Fibroblast of the aortic adventitia (primary cell): Measurements from ENCODE around the gene RNF166. TPM values are rescaled to one million over a fixed set of nuclear protein-coding genes. Genes with fewer than 3 reads are reported as not detected.

ENCODE experiments used
- DNase-seq: peaks from one replicate; pipeline ENCODE4 v3.0.0-alpha.2; 2010; ENCODE audit warnings: low read depth
- H3K4me3 ChIP-seq: 2 replicates; pipeline ENCODE4 v1.5.1; 2011; ENCODE audit warnings: low read depth, mild to moderate bottlenecking, control low read depth, low read length, moderate library complexity
- CTCF ChIP-seq: IDR thresholded peaks from 2 replicates; pipeline ENCODE4 v1.5.1; 2011; ENCODE audit warnings: mild to moderate bottlenecking, low read length, control low read depth, inconsistent platforms; ENCODE audit not compliant: insufficient read depth
- total RNA-seq: library from RNA; depleted of rRNA; stranded (reverse); fragments of >200 nt; gene quantifications from 2 replicates; pipeline ENCODE4 v1.2.3, GENCODE V29; 2012; ENCODE audit warnings: low replicate concordance

The RNF166 gene
- total RNA-seq, 1 donor: 10.2 TPM

DNA sequence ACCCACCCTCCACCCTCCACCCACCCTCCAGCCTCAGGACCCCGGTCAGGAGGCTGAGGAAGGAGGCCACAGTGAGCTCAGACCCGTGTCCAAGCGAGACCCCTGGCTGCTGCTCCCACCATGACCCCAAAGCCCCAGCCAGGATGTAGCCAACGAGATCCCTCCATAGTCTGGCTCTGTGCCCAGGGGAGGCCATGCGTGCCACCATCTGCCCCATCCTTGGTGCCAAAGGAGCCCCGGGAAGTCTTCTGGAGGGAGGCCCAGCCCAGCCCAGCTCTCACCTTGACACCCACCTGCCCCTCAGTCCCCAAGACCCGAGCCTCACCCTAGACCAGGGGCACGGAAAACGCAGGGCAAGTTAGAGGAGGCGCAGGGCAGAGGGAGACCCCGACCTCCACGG lies 44.6 kb upstream of the RNF166 start:
- no peak for TF ChIP-seq CTCF
- no peak for DNase-seq
- H3K4me3 ChIP-seq: no peak overlapping the region

DNA sequence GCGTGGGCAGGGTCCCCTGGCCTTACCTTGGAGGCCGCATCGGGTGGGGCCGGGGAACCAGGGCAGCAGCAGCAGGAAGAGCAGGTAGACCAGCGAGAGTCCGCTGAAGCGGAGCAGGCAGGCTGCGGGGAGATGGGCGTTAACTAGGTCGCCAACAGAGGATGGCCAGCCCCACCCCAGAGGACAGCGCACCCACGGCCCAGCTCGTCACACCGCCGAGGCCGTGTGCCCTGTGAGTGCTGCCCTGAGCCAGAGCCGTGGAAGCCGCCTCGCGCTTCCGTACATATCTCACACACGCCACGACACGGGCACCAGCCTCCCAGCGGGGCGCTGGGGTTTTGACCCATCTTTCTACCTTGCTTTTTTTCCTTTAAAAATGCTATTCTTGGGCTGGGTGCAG lies 43.1 kb upstream of the RNF166 start:
- no peak for TF ChIP-seq CTCF
- no peak for DNase-seq
- H3K4me3 ChIP-seq: no peak overlapping the region

- H3K4me3 ChIP-seq: no peak overlapping the region
- no peak for DNase-seq
- TF ChIP-seq CTCF: no peak
Measured at GRCh38 chr16:88748364-88748763, 42.2 kb upstream of the RNF166 start.

GRCh38 chr16:88747588-88748301 lies 41.5 kb upstream of the RNF166 start:
- H3K4me3 ChIP-seq: no peak overlapping the region
- no peak for TF ChIP-seq CTCF
- no peak for DNase-seq

DNA sequence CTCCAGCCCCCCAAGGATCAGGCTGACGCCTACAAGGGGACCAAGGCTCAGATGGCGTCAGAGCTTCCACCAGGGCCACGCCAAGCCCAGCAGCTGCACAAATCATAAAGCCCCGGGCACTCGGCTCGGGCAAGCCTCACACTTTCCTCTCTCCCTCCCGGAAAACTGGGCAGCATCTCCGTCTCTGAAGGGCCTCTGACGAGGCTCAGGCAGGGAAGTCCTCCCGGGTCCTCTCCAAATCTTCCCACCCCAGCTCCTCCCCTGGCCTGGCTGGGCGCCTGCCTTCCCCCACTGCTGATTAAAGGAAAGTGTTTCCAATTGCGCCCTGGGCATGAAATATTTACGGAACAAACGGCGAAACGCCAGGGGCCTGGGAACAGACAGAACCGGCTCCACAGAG lies 40.3 kb upstream of the RNF166 start:
- no peak for TF ChIP-seq CTCF
- H3K4me3 ChIP-seq: no peak overlapping the region
- peak; percentile 56 for DNase-seq

- TF ChIP-seq CTCF: no peak
- DNase-seq: no peak
- no peak overlapping the region for H3K4me3 ChIP-seq
Measured at GRCh38 chr16:88744577-88745521, 38.6 kb upstream of the RNF166 start.
